Esophagus muscularis mucosa (tissue), 4 donors: ENCODE measurements around the gene PDE3A. TPM values are rescaled to one million over a fixed set of nuclear protein-coding genes. Genes with fewer than 3 reads are reported as not detected.
A peak's percentile ranks its signal among the peaks of the same experiment; 100 is the strongest.

Source experiments
- DNase-seq: peaks from one replicate; pipeline ENCODE4 v3.0.0-alpha.2; 2017; ENCODE audit errors: extremely low spot score
- H3K27ac ChIP-seq, 4 donors: fragments of 200-600 bp; sonication (generic); replicated peaks in 1 of 4; 1 replicate in 3 of 4; 2 replicates in 1 of 4; pipeline ENCODE4 v1.5.1; 2016 to 2019; ENCODE audit warnings: mild to moderate bottlenecking in 1 of 4
- H3K27me3 ChIP-seq, 4 donors: fragments of 200-600 bp; sonication (generic); one replicate each; pipeline versions ENCODE4 v1.5.1 to v1.6.0; 2016 to 2019
- H3K36me3 ChIP-seq, 4 donors: fragments of 200-600 bp; sonication (generic); one replicate each; pipeline ENCODE4 v1.5.1; 2016 to 2019
- H3K4me1 ChIP-seq, 4 donors: fragments of 200-600 bp; sonication (generic); one replicate each; pipeline ENCODE4 v1.5.1; 2016 to 2019
- H3K4me3 ChIP-seq, 4 donors: fragments of 200-600 bp; sonication (generic); 1 replicate in 2 of 4; 2 replicates in 2 of 4; pipeline ENCODE4 v1.5.1; 2016 to 2019; ENCODE audit warnings: mild to moderate bottlenecking in 4 of 4, moderate library complexity in 1 of 4
- H3K9me3 ChIP-seq, 4 donors: fragments of 200-600 bp; sonication (generic); 1 replicate in 3 of 4; 2 replicates in 1 of 4; pipeline ENCODE4 v1.5.1; 2016 to 2019
- EP300 ChIP-seq: sonication (generic); formaldehyde crosslinking; IDR thresholded peaks from one replicate; pipeline ENCODE4 v1.6.1; 2017; ENCODE audit warnings: antibody characterized with exemption
- POLR2A ChIP-seq: fragments of 450-650 bp; IDR thresholded peaks from one replicate; pipeline ENCODE4 v1.6.1; 2017; ENCODE audit warnings: antibody characterized with exemption, moderate library complexity, mild to moderate bottlenecking, low read depth
- POLR2AphosphoS5 ChIP-seq, 2 donors: sonication (generic); formaldehyde crosslinking; IDR thresholded peaks; one replicate each; pipeline ENCODE4 v1.6.1; 2017; ENCODE audit warnings: antibody characterized with exemption in 2 of 2
- WGBS: methylation state at CpG from one replicate; pipeline ENCODE4 v1.1.5; 2018; 5-methylcytosine and 5-hydroxymethylcytosine counted together
- intact Hi-C: fragments of 100-400 bp; cut with DNase I; formaldehyde crosslinking; loops from one replicate; pipeline ENCODE4 v1.15.1; 2023
- total RNA-seq, 4 donors: library from RNA; depleted of rRNA; stranded (reverse); fragments of >200 nt; gene quantifications; one replicate each; pipeline versions ENCODE4 v1.1.0 to v1.2.1, GENCODE V29; 2016
- TF ChIP-seq, protein P1 (sequence below), 3 experiments: fragments of 200-600 bp in 2 of 3; fragments of 450-650 bp in 1 of 3; sonication (generic) in 2 of 3; IDR thresholded peaks; one replicate each; pipeline ENCODE4 v1.5.1; 2017 to 2019; ENCODE audit warnings: antibody characterized with exemption in 3 of 3, mild to moderate bottlenecking in 2 of 3, moderate library complexity in 1 of 3

PDE3A gene
- total RNA-seq, 4 donors from 2014 or later = 93.8 to 155 (median 106) TPM

DNA sequence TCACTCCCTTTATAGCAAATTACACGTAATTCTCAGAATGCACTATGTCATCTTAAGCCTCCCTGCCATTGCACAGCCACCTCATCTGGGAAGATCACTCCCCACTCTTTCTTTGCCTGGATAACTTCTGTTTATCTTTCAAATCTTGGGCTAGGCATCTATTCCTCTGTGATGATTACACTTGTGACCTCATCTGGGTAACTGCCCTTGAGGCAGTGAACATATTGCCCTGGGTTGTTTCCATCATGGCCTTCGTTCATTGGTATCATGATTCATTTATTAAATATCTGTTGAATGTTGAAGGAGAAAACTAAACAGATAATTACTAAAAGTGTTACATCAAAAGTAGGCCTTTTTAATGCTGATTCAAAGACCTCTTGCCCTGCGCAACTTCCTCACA, 26.2 kb upstream of the PDE3A start:
- Histone ChIP-seq H3K9me3 (no peaks in the 10 kb centered on the region), H3K27me3 (no peaks in the 10 kb centered on the region), H3K27ac (no peak overlapping the region), H3K4me3 (no peak overlapping the region), H3K4me1 (peaks cover 0 to 4% (median 0%) of the 10 kb centered on the region in 4 donors), H3K36me3 (no peaks in the 10 kb centered on the region)
- no peak for TF ChIP-seq POLR2A
- TF ChIP-seq EP300 = no peak
- TF ChIP-seq, protein P1, sequence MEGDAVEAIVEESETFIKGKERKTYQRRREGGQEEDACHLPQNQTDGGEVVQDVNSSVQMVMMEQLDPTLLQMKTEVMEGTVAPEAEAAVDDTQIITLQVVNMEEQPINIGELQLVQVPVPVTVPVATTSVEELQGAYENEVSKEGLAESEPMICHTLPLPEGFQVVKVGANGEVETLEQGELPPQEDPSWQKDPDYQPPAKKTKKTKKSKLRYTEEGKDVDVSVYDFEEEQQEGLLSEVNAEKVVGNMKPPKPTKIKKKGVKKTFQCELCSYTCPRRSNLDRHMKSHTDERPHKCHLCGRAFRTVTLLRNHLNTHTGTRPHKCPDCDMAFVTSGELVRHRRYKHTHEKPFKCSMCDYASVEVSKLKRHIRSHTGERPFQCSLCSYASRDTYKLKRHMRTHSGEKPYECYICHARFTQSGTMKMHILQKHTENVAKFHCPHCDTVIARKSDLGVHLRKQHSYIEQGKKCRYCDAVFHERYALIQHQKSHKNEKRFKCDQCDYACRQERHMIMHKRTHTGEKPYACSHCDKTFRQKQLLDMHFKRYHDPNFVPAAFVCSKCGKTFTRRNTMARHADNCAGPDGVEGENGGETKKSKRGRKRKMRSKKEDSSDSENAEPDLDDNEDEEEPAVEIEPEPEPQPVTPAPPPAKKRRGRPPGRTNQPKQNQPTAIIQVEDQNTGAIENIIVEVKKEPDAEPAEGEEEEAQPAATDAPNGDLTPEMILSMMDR (IDR thresholded peaks at IDR 0.05) = no peak
- intact Hi-C loops = no loop called here
- WGBS = 81% methylated on average over 3 of the region's 3 CpGs
- DNase-seq = no peak

DNA sequence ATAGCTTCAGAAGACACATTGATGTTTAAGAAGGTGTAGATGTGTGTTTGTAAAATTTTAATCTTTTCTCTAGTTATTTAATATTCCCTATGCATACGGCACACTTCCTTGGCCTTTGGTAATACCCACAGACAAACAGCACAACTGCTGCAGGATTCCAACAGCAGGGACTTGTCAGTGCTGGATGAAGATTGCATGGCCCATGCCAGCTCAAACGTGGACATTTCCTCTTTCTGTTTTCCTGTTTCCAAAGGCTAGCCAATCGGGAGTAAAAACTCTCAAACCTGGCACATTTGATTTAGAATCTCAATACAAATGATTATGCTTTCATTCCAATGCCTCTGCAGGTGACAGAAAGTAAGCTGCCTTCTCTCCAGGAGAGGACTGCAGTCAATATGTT, 22.5 kb upstream of the PDE3A start:
- TF ChIP-seq POLR2AphosphoS5 (IDR thresholded peaks at IDR 0.05) (no peak), POLR2A (no peak), EP300 (no peak)
- TF ChIP-seq, protein P1 (IDR thresholded peaks at IDR 0.05) = no peak
- Histone ChIP-seq H3K9me3 (no peaks in the 10 kb centered on the region), H3K4me3 (no peak overlapping the region), H3K36me3 (no peaks in the 10 kb centered on the region), H3K27ac (no peak overlapping the region), H3K4me1 (peaks cover 8 to 9% (median 9%) of the 10 kb centered on the region in 4 donors), H3K27me3 (no peaks in the 10 kb centered on the region)
- WGBS = 63% methylated on average over 3 of the region's 3 CpGs
- DNase-seq = no peak
- intact Hi-C loops = no loop called here

DNA sequence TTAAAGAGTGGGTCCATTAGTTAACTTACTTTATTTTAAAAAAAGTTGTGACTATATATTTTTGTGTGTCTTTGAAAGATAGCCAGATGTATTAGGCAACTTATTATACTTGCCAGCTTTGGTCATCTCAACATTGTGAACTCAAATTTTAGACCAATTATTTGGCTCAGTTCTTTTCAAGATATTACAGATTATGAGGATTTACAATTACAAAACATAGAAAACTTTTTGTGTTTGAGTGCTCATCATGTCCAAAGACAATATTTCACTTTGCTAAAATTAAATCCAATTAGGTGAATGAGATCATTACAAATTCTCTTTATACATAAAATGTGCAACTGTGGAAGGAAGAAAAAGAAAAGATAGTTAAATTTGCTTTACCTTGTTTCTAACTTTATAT, 18.3 kb upstream of the PDE3A start:
- Histone ChIP-seq H3K27ac (peak overlapping the region; percentile 26 to 72 (median 48)), H3K27me3 (no peaks in the 10 kb centered on the region), H3K36me3 (no peaks in the 10 kb centered on the region), H3K4me3 (no peak overlapping the region), H3K9me3 (no peaks in the 10 kb centered on the region), H3K4me1 (peaks cover 9 to 32% (median 26%) of the 10 kb centered on the region in 4 donors)
- TF ChIP-seq, protein P1 (IDR thresholded peaks at IDR 0.05) = no peak
- TF ChIP-seq POLR2A (no peak), EP300 (no peak), POLR2AphosphoS5 (IDR thresholded peaks at IDR 0.05) (no peak)
- DNase-seq = no peak
- intact Hi-C loops = no loop called here

DNA sequence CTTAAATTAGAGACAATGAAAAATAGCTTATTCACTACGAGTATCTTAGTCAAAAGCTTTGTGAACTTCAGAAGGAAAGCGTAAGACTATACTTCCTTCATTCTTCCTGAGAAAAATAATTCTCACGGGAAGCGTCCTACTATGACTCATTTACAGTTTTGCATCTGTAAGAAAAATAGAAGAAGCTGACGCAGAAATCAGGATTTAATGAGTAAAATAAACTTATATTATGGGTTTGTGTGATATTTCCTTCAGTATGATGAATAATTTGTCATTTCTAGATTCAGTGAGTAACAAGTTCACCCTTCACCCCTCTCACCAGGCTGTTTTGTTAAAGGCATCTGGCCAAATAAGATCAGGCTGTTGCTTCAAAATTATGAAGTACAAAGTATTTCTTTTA, 17.8 kb upstream of the PDE3A start:
- TF ChIP-seq POLR2A (no peak), EP300 (no peak)
- Histone ChIP-seq H3K27ac (peak overlapping the region; percentile 26 to 72 (median 48)), H3K36me3 (no peaks in the 10 kb centered on the region), H3K27me3 (no peaks in the 10 kb centered on the region), H3K9me3 (no peaks in the 10 kb centered on the region), H3K4me1 (peaks cover 9 to 33% (median 26%) of the 10 kb centered on the region in 4 donors), H3K4me3 (no peak overlapping the region)
- DNase-seq = no peak
- 32% methylated on average over 5 of the region's 5 CpGs for WGBS
- intact Hi-C loops = no loop called here

DNA sequence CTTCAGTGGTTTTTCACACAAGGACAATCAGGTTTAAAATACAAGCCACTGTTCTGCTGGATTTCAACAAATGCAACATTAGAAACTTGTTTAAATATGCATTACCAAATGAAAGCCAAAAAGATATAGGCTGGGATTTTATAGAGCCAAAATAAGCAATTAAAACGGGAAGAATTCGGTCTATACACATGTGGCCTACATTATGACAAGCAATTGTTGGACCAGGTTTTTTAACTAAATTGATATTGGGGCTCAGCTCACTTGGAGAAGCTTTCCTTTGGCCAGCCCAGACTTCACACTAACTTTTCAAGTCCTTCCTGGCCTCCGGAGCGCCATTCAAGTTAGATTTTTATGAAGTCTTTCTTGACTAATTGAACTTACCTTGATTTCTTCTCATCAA, 16.9 kb upstream of the PDE3A start:
- intact Hi-C loops = no loop called here
- no peak for TF ChIP-seq EP300
- no peak for TF ChIP-seq POLR2AphosphoS5 (IDR thresholded peaks at IDR 0.05)
- TF ChIP-seq POLR2A = no peak
- TF ChIP-seq, protein P1 (IDR thresholded peaks at IDR 0.05) = no peak
- H3K27me3 ChIP-seq = no peaks in the 10 kb centered on the region
- H3K27ac ChIP-seq = peak overlapping the region in 3 of 4 donors; percentile 66 to 72 (median 67)
- no peak overlapping the region for H3K4me3 ChIP-seq
- H3K4me1 ChIP-seq = peaks cover 6 to 33% (median 26%) of the 10 kb centered on the region in 4 donors
- 88% methylated on average over 4 of the region's 4 CpGs for WGBS
- H3K9me3 ChIP-seq = no peaks in the 10 kb centered on the region
- no peaks in the 10 kb centered on the region for H3K36me3 ChIP-seq
- DNase-seq = no peak
